Activated CD8-positive, alpha-beta memory T cell treated with anti-CD3 and anti-CD28 coated beads, Interleukin-2, amount 50 U/mL, for 24 hours (primary cell): Measurements from ENCODE around the gene RERE.
"Not testable (repeated sequence)": the region's sequence is repeated elsewhere in the genome, so short reads cannot be mapped to it uniquely, and the experiment has no call there.

Source experiments
- DNase-seq: peaks from one replicate; pipeline ENCODE4 v3.0.0-alpha.2; 2020; ENCODE audit errors: extremely low read depth

The RERE gene

DNA sequence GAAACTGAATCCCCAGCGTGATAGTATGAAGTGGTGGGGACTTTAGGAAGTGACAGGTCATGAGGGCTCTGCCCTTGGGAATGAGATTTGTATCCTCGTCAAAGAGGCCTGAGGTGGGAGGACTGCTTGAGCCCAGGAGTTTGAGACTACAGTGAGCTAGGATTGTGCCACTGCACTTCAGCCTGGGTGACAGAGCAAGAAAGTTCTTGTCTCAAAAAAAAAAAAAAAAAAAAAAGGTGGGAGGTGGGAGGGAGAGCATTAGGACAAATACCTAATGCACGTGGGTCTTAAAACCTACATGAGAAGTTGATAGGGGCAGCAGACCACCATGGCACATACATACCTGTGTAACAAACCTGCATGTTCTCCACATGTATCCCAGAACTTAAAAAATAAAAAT lies 24.0 kb upstream of the RERE start:
- DNase-seq = no peak

DNA sequence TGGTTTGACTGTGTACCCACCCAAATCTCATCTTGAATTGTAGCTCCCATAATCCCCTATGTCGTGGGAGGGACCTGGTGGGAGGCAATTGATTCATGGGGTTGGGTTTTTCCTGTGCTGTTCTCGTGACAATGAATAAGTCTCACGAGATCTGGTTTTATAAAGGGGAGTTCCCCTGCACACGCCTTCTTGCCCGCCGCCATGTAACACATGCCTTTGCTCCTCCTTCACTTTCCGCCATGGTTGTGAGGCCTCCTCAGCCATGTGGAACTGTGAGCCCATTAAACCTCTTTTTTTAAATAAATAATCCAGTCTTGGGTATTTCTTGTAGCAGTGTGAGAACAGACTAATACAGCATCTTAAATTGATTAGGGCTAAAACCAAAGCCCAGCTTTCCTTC lies 22.6 kb upstream of the RERE start:
- DNase-seq = no peak

DNA sequence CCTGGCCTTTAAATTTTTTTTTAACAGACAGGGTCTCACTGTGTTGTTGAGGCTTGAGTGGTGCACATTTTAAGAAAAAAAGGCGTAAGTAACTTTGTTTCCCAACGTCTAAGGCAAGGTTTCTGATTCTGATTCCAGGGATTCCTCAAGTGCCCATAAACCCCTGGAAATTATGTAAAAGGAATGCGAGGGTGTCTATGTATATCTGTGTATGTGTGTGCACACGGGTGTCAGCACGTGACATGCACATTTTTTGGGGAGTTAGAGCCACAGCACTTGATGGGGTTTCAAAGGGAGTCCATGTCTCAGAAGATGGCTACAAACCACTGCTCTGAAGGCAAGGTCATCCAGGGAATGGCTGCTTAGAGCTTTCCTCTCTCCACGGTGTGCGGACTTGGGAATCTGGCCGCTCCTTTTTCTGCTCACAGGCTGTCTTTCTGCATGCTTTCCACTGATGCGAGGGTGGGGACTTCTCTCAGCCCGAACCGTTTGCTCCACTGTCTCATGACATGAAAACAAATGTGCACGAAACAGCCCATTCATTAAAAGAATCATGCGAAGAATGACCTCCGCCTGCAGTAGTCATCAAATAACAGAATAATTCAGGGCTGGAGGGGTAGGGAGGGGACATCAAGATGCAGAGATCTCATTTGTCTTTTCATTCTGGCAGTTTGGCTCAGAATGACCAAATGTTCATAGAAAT lies 18.7 kb upstream of the RERE start:
- no peak for DNase-seq

DNA sequence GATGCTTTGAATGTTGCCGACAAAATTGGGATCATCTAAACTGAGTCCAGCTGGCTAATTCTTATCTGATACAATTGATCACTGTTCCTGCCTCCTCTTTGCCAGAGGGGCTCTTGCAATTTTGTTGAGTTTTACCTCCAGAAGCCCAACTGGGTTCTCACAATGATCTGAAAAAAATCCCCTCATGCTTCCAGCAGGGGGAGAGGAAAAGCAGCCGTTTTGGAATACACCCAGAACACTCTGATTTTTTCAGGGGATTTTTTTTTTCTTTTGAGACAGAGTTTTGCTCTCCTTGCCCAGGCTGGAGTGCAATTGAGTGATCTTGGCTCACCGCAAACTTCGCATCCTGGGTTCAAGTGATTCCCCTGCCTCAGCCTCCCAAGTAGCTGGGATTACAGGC lies 13.9 kb upstream of the RERE start:
- no peak for DNase-seq

DNA sequence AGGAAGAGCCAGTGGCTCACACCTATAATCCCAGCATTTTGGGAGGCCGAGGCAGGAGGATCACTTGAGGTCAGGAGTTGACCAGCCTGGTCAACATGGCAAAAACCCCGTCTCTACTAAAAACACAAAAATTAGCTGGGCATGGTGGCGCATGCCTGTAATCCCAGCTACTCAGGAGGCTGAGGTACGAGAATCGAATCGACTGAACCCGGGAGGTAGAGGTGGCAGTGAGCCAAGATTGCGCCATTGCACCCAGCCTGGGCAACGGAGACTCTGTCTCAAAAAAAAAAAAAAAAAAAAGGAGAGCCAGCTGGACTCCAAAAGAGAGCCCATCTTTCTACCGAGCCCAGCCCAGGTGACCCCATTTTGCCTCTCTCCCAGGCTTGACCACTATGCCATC lies 13.3 kb upstream of the RERE start:
- not testable (repeated sequence) for DNase-seq

DNA sequence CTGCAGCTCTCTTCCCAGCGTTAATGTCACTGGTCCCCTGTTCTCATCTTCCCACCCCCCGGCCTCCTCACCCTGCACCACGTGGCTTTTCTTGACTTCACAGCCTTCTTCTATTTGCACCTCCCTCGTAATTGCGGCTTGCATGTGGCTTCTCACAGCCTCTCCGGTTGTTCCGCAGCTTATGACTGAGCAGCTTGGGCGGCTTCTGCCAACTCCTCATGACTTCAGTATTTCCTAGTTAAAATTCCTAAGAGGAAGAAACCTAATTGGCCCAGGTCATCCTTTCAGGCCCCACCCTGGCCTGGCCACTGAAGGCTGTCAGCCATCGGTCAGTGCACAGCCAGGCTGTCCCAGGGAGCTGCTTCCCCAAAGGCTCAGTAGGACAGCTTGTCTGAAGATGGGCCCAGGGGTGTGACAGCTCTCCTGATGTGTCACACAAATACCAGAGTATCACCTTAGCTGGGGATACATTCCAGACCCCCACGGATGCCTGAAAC lies 8.6 kb upstream of the RERE start:
- DNase-seq = no peak

DNA sequence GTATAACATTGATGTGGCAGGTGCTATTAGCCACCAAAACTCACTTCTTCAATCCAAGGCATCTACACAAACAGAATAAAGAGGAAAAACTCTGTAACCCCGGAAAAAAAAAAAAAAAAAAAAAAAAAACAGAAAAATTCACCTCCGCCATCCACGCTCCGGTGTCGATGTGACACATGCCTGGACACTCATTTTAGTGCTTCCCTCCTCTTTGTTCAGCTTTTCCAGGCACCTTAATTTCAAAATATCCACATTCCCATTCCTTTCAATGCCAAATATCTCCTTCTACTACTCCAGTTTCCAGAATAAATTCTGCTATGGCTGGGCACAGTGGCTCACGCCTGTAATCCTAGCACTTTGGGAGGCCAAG lies 5.8 kb upstream of the RERE start:
- no peak for DNase-seq

DNA sequence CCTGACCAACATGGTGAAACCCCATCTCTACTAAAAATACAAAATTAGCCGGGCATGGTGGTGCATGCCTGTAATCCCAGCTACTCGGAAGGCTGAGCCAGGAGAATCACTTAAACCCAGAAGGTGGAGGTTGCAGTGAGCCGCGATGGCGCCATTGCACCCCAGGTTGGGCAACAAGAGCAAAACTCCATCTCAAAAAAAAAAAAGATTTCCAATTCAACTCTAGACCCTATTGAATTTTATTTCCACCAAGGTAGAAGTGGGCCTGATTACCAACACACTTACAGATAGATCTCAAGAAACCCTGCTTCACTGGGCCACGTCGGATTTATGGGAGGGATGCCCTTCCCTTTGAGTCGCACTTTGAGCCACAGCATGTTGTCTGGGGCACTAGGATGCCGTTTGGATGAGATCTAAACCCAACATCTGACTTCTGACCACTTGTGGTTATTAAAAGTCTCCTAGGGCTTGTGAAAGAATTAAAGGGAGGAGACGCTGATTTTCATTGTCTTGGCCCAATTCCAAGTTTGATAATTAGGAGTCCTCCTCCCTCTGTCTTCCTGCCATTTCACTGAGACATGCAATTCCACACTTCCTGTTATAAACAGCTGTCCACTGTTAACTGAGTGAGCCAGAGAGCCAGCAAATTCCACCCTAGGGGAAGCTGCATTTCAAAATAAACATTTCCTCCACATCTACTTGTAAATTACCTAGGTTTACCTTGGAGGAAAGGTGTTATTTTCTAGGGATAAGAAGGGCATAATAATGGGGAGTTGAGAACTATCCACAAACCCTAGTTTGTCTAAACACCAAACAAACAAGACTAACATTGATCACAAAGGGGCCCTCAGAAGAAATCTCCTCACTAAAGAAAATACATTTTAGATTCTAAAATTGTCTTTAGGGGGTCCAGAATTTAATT lies 5.2 kb upstream of the RERE start:
- no peak for DNase-seq

DNA sequence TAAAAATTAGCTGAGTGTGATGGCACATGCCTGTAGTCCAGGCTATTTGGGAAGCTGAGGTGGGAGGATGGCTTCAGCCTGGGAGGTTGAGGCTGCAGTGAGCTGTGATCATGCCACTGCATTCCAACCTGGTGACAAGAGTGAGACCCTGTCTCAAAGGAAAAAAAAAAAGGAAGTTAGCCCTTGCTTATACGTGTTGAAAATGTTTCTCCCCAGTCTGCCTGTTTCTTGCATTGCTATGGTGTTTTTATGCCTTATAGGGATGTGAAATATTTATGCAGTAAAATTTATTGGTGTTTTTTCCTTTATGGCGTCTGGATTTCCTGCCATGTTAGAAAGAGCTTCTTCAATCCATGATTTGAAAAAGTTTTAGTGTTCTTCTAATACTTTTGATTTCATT lies 3.6 kb upstream of the RERE start:
- no peak for DNase-seq

DNA sequence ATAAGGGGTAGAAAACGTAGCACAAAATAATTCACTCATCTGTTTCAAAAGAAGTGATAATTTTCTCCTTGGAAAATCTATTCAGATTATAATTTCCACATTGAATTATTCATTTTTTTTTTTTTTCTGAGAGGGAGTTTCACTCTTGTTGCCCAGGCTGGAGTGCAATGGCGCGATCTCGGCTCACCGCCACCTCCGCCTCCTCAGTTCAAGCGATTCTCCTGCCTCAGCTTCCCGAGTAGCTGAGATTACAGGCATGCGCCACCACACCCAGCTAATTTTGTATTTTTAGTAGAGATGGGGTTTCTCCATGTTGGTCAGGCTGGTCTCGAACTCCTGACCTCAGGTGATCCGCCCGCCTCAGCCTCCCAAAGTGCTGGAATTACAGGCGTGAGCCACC lies 1.3 kb upstream of the RERE start:
- DNase-seq = not testable (repeated sequence)

DNA sequence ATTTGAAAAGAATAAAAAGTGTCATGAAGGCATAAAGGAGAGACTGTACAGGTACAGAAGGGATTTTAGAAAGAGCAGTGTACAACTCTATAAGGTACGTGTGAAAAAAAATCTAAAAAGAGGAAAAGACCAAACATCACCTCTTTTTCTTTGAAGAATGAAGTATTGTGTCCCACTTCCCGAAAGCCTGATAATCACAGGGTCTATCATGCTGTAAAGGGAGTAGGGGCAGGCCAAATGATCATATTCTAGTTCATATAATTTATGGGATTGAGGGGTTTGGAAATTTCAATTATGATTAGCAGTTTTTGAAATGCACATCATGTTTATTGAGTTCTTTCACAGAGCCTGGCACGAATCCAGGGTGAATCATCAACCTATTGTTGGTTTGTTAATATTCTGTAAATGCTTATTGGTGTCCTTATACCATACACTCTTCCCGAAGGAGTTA lies 910 bp upstream of the RERE start:
- DNase-seq = no peak

DNA sequence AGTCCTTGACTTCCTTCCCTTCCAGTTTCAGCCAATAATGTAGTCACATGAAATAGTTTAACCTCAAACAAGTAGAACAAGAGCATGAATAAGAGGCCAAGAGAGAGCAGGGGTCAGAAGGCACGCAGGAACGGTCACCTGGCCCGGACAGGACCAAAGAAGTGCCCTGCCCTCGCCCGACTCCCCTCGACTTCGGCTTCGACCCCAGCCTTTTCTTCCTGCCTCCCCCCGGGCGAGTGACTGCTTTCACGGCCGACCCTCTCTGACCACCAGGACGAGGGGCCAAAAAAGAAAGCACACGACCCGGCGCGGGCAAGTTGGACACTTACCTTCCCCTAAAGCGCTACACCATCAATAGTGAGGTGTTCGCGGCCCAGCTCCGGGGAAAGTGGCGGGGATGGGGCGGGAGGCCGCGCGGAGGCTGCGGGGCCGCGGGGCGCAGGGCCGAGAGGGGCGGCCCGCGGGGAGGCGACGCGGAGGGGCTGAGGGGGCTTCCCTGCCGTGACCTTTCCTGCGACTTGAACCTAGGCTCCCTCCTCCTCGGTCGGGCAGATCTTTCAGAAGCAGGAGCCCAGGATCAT lies 519 bp downstream of the RERE start:
- DNase-seq = no peak

DNA sequence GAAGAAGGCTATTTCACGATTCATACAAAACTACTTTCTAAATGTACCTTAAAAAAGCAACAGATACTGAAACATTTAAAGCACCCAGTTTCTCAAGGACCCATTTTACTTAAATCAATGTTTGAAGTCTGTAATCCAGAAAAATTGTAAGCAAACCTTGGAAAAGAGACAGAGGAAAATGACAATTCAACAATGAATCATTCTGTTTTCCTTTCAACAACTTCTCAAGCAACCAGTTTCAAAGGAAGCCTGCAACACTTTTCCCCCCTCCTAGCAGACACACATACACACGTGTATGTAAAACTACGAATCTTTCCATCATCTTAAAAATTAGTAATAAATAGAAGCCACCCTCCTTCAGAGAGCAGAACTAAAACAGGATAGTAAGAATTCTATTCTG lies 1.2 kb downstream of the RERE start:
- DNase-seq = no peak

DNA sequence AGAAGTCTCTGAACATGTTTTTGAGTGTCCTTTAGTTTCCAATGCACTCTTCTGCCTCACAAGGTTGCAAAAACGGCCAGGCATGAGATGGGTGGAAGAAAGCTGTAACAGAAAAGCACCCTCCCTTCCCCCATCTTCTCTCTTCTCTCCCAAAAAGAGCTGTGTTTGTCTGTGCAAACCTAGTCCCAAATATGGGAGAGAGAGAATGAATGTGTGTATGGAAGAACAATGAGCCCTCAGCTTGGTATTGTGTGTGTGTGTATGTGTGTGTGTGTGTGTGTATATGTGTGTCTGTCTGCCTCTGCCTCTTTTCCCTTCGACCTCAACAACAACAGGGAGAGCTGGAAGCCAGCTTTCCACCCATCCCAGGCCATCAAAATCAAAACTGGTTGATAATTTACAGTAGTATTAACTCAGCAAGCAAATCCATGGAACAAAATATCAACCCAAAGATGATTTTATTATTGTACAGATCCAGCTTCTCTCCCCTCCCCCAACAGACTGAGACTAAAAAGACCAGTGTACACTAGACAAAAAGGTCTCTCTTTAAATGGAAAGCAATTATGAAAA lies 1.8 kb downstream of the RERE start:
- no peak for DNase-seq

DNA sequence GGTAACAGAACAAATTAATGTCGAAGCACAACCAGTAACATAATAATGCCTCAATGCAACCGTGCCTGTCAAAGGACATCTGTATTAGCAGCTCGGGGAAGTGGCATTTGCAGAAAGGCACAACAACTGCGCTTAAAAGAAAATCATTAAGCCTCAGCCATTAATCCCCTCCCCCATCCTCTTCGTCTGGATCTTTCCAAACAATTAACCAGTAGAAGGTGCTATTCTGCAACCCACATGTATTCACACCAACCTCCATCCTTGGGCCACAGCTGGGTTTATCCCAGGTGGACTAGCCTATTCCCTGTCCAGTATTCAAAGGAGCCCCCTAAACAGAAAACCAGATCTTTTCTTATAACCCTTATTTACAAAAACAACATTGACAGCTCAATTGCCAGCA lies 2.6 kb downstream of the RERE start:
- no peak for DNase-seq

DNA sequence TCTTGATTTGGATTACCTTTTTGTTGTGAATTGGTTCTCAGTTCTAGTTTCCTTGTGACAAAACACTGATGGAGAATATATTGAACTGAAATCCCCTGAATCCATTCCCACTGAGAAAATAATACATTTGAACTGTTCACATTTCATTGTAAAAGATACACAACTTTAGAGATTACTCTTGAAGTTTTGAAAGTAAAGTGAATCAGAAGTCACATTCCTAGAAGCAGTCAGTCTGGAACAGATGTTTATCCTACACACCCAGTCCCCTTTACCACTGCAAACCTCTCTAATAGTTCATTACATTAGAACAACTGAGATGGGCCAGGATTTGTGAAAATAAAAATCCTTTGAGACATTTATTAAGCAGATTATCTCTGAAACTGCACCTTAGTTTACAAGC lies 3.4 kb downstream of the RERE start:
- no peak for DNase-seq

DNA sequence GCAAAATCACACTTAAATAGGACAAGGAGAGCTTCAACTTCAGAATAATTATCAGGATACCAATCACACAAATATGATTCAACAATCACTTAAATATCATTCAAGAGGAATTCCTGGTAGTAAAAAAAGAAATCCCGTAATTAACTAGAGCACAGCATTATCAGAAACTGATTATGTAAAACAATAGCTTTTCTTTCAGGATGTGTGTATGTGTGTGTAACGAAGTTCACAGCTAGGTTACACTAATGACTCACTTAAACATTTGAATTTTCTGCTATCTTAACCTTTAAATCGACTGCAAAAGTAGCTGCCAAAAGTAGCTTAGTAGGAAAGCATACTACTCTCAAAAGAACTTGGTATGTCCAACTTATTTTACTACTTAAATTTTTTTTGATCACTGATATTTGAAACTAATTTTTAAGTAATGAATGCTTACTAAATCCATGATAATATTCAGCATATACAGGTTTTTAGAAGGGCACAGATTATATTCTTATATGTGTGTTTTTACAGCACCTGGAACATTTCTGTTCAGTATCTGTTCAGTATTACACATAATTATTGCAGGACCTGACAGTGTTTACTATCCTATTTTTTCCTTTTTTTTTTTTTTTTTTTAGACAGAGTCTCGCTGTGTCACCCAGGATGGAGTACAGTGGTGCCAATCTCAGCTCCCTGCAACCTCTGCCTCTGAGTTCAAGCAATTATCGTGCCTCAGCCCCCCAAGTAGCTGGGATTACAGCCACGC lies 4.2 kb downstream of the RERE start:
- no peak for DNase-seq

DNA sequence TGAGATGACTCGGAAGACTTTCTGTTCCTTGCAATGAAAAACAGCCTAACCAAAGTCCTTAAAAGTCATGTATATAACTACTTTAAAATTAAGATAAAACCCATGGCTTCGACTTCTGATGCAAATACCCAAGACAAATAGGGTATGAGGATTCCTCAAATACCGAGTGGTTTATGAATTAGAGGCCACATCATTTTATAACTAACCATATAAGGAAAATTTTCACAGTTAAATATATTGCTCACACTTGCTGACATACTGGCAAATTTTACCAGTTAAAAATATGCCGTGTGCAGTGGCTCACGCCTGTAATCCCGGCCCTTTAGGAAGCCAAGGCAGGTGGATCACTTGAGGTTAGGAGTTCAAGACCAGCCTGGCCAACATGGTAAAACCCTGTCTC lies 5.4 kb downstream of the RERE start:
- DNase-seq = no peak

DNA sequence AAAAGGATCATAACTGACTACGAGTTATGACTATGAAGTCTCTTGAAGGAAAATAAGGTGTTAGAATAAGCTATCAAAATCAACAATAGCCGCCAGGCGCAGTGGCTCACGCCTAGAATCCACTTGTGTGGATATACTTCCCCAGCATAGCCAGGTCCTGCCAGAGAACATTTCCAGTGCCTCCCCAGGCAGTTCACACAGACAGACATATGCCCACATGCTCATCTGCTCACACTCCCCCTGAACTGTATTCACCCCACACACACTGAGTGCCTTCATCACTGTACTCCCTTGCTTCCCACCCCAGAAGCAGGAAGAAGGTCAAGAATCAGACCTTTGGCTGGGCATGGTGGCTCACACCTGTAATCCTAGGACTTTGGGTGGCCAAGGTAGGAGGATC lies 6.5 kb downstream of the RERE start:
- DNase-seq = no peak

DNA sequence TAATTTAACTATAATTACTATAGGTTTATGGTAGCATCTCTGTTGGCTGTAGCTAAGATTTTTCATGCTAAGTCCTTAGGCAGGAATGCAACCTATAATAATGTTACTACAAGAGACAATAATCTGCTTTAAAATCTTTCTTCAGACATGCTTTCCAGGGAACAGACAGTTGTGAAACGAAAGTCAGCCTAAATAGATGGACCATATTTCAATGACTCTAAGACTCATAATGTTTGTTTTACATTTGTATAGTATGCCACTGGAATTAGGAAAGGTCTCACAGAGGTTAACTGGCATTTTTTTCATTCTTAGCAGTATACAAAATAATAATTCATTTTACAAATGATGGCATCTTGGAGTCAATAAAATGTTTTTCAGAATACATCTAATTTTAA lies 8.1 kb downstream of the RERE start:
- no peak for DNase-seq

DNA sequence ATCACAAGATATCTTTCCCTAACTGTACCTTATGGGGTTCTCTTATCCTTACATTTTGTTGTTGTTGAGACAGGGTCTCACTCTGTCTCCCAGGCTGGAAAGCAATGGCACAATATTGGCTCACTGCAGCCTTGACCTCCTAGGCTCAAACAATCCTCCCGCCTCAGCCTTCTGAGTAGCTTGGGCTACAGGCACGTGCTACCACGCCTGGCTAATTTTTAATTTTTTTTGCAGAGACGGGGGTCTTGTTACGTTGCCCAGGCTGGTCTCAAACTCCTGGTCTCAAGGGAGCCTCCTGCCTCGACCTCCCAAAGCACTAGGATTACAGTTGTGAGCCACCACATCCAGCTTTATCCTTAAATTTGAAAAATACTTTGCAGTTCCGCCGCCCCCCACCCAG lies 10.4 kb downstream of the RERE start:
- DNase-seq = no peak

DNA sequence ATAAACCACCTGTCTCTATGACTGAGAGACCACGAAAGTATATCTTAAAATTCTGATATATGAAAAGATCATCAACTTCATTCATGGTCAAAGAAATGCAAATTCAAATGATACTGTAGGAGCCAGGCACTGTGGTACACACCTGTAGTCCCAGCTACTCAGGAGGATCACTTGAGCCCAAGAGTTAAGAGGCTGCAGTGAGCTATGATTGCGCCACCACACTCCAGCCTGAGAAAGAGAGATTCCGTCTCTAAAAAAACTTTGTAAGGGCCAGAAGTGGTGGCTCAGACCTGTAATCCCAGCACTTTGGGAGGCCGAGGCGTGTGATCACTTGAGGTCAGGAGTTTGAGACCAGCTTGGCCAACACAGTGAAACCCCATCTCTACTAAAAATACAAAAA lies 17.0 kb downstream of the RERE start:
- no peak for DNase-seq
